Endothelial cell of umbilical vein (primary cell): Measurements from ENCODE around the gene DIAPH2. TPM values are rescaled to one million over a fixed set of nuclear protein-coding genes. Genes with fewer than 3 reads are reported as not detected.

ENCODE experiments used
- BruUV-seq: library from RNA; stranded (reverse); fragments of 400-500 nt; replicated peaks from 2 replicates; lab custom pipeline; 2021; lab: Mats Ljungman, UMichigan
- CTCF ChIA-PET: fragments of 300-600, 350-600 bp; sonication (Branson Sonifier 250); formaldehyde crosslinking; loops from one replicate; lab custom pipeline; 2021; ENCODE audit warnings: antibody characterized with exemption, inconsistent platforms; lab: Charles Lee
- POLR2A ChIA-PET: fragments of 300-600, 350-600 bp; sonication (Branson Sonifier 250); formaldehyde crosslinking; loops from one replicate; lab custom pipeline; 2021; ENCODE audit warnings: antibody characterized with exemption, inconsistent platforms; lab: Charles Lee
- DNase-seq: peaks from one replicate; pipeline ENCODE4 v3.0.0-alpha.2; 2011; ENCODE audit warnings: low read depth, low spot score
- FAIRE-seq: peaks from 2 replicates; lab custom pipeline; 2011; peaks lifted over from hg19 to GRCh38; lab: Jason Lieb, UNC
- H2AFZ ChIP-seq: 2 replicates; pipeline ENCODE4 v1.6.0; 2012; ENCODE audit warnings: low read depth, low read length, control low read depth, inconsistent platforms
- H3K27ac ChIP-seq: 2 replicates; pipeline ENCODE4 v1.5.1; 2011; ENCODE audit warnings: low read depth, mild to moderate bottlenecking, control low read depth, low read length, moderate library complexity; ENCODE audit not compliant: insufficient read depth
- H3K27me3 ChIP-seq, 2 experiments: 2 replicates each; pipeline versions ENCODE4 v1.6.0 to v1.6.1; 2011; ENCODE audit warnings: low read length in 2 of 2, mixed read lengths in 1 of 2; ENCODE audit not compliant: control insufficient read depth in 2 of 2, insufficient read depth in 2 of 2
- H3K36me3 ChIP-seq, 2 experiments: 2 replicates in 1 of 2; 3 replicates in 1 of 2; pipeline ENCODE4 v1.5.1; 2011; ENCODE audit warnings: low read length in 2 of 2, mild to moderate bottlenecking in 1 of 2, moderate library complexity in 1 of 2; ENCODE audit not compliant: control insufficient read depth in 2 of 2, insufficient read depth in 2 of 2; ENCODE audit errors: extremely low read depth in 1 of 2
- H3K4me1 ChIP-seq: 3 replicates; pipeline ENCODE4 v1.5.1; 2011; ENCODE audit warnings: mild to moderate bottlenecking, low read length; ENCODE audit not compliant: control insufficient read depth, insufficient read depth; ENCODE audit errors: extremely low read depth
- H3K4me2 ChIP-seq: 2 replicates; pipeline ENCODE4 v1.6.1; 2011; ENCODE audit warnings: low read length, control low read depth, mixed read lengths; ENCODE audit not compliant: insufficient read depth
- H3K4me3 ChIP-seq, 3 experiments: fragments of 200-600 bp in 1 of 3; sonication (generic), shearing (Covaris generic) in 1 of 3; replicated peaks in 1 of 3; 2 replicates each; pipeline ENCODE4 v1.5.1; 2011 to 2016; ENCODE audit warnings: control low read depth in 3 of 3, low read length in 3 of 3, mild to moderate bottlenecking in 2 of 3, inconsistent platforms in 1 of 3, low read depth in 1 of 3, moderate library complexity in 1 of 3; ENCODE audit not compliant: insufficient read depth in 1 of 3
- H3K79me2 ChIP-seq: 2 replicates; pipeline ENCODE4 v1.6.0; 2012; ENCODE audit warnings: low read length, inconsistent platforms; ENCODE audit not compliant: control insufficient read depth, insufficient read depth
- H3K9ac ChIP-seq: replicated peaks from 2 replicates; pipeline ENCODE3; 2011; ENCODE audit warnings: low read length, control low read depth; ENCODE audit not compliant: insufficient read depth; ENCODE audit errors: extremely low read depth
- H3K9me1 ChIP-seq: replicated peaks from 3 replicates; pipeline ENCODE4 v1.6.0; 2011; ENCODE audit warnings: mild to moderate bottlenecking, low read length; ENCODE audit not compliant: control insufficient read depth, insufficient read depth; ENCODE audit errors: extremely low read depth
- H3K9me3 ChIP-seq: replicated peaks from 2 replicates; pipeline ENCODE4 v1.5.1; 2012; ENCODE audit warnings: low read length, inconsistent platforms; ENCODE audit not compliant: control insufficient read depth, insufficient read depth
- H4K20me1 ChIP-seq: replicated peaks from 2 replicates; pipeline ENCODE3; 2011; ENCODE audit warnings: mild to moderate bottlenecking, low read length; ENCODE audit not compliant: control insufficient read depth, insufficient read depth; ENCODE audit errors: extremely low read depth
- FOS ChIP-seq: IDR thresholded peaks from 2 replicates; pipeline ENCODE4 v1.6.1; 2011; ENCODE audit warnings: mild to moderate bottlenecking, low read length, moderate library complexity, borderline replicate concordance; ENCODE audit not compliant: insufficient read depth
- JUN ChIP-seq: IDR thresholded peaks from 2 replicates; pipeline ENCODE4 v1.6.1; 2011; ENCODE audit warnings: borderline replicate concordance, low read depth; ENCODE audit not compliant: insufficient read length, insufficient read depth
- MYC ChIP-seq: IDR thresholded peaks from one replicate; pipeline ENCODE4 v1.6.1; 2011; ENCODE audit warnings: mild to moderate bottlenecking, low read depth, low read length
- POLR2A ChIP-seq: IDR thresholded peaks from 2 replicates; pipeline ENCODE4 v1.6.1; 2012; ENCODE audit warnings: low read depth, mild to moderate bottlenecking, control low read depth, low read length
- POLR2AphosphoS5 ChIP-seq: IDR thresholded peaks from 2 replicates; pipeline ENCODE4 v1.6.1; 2012; ENCODE audit warnings: low read depth, mild to moderate bottlenecking, control low read depth, low read length, moderate library complexity; ENCODE audit not compliant: insufficient read depth
- dilution Hi-C: fragments of 300-500 bp; cut with MboI; formaldehyde crosslinking; loops from one replicate; pipeline ENCODE4 v1.15.0; 2019; ENCODE audit warnings: low sequenced_read_pairs; ENCODE audit not compliant: extremely low pct_ligation_motif_present
- intact Hi-C: fragments of 100-400 bp; cut with micrococcal nuclease; formaldehyde crosslinking; loops from one replicate; pipeline ENCODE4 v1.10.0; 2022
- polyA plus RNA-seq, 4 experiments: library from polyadenylated mRNA; depleted of rRNA in 3 of 4; stranded (reverse) in 3 of 4; unstranded in 1 of 4; fragments of >200 nt; gene quantifications; 2 replicates each; pipeline versions ENCODE4 v1.2.1 to v1.2.3, GENCODE V29; 2011 to 2012; ENCODE audit warnings: missing spikeins in 1 of 4
- total RNA-seq: library from RNA; stranded (reverse); gene quantifications from 2 replicates; pipeline ENCODE4 v1.2.3, GENCODE V29; 2021
- TF ChIP-seq, protein P1 (sequence below), 2 donors: IDR thresholded peaks; 1 replicate in 1 of 2; 2 replicates in 1 of 2; pipeline ENCODE4 v1.5.1; 2011; ENCODE audit warnings: low read length in 2 of 2, mild to moderate bottlenecking in 2 of 2, moderate library complexity in 2 of 2, control low read depth in 1 of 2, inconsistent platforms in 1 of 2, low read depth in 1 of 2; ENCODE audit not compliant: insufficient read depth in 1 of 2; ENCODE audit errors: extremely low read depth in 1 of 2
- TF ChIP-seq, protein P2 (sequence below): IDR thresholded peaks from 2 replicates; pipeline ENCODE4 v1.6.1; 2011; ENCODE audit not compliant: insufficient read depth, insufficient read length

Gene DIAPH2
- total and polyA plus RNA-seq, 2 donors (not counting 3 experiments of a cell fraction or from before 2014, with no cell fraction given) = 3.0 to 30.0 TPM

DNA sequence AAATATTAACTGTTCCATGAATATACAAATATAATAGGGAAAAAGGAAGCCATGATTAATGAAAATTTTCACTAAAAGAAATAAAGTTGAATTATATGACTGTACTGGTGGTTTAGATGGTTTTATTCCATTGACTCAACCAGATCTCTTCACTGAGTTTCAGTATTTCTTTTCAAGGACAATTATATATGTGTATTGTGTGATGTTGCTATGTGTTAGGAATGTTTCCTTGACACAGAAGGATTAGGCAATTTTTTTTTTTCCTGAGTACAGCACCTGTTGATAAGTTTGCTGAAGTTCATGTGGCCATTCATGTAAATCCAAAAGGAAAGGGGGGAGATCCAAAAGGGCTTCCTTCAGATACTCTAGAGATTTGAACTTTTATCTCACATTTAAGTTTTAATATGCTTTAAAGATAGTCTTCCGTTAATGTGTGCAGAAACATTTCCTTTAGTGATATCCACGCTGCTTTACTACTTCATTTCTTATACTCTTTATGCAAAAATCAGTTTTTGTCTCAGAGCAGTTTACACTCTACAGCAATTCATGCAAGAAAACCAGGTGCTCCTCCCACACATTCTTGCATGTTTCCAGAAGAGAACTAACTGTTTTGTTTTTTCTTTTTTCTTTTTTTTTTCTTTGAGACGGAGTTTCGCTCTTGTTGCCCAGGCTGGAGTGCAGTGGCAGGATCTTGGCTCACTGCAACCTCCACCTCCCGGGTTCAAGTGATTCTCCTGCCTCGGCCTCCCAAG lies 448.2 kb downstream of the DIAPH2 start:
- no TSS peak for BruUV-seq
- Histone ChIP-seq H3K79me2 (no peaks in the 10 kb centered on the region), H3K27ac (no peak overlapping the region), H3K4me2 (no peak overlapping the region), H4K20me1 (no peaks in the 10 kb centered on the region), H3K27me3 (no peaks in the 10 kb centered on the region), H3K9me1 (no peaks in the 10 kb centered on the region), H3K4me1 (no peaks in the 10 kb centered on the region), H2AFZ (no peak overlapping the region), H3K9me3 (no peaks in the 10 kb centered on the region), H3K9ac (no peak overlapping the region), H3K4me3 (no peak overlapping the region), H3K36me3 (no peaks in the 10 kb centered on the region)
- no peak for DNase-seq
- dilution Hi-C loops = no loop called here
- TF ChIP-seq, protein P1, sequence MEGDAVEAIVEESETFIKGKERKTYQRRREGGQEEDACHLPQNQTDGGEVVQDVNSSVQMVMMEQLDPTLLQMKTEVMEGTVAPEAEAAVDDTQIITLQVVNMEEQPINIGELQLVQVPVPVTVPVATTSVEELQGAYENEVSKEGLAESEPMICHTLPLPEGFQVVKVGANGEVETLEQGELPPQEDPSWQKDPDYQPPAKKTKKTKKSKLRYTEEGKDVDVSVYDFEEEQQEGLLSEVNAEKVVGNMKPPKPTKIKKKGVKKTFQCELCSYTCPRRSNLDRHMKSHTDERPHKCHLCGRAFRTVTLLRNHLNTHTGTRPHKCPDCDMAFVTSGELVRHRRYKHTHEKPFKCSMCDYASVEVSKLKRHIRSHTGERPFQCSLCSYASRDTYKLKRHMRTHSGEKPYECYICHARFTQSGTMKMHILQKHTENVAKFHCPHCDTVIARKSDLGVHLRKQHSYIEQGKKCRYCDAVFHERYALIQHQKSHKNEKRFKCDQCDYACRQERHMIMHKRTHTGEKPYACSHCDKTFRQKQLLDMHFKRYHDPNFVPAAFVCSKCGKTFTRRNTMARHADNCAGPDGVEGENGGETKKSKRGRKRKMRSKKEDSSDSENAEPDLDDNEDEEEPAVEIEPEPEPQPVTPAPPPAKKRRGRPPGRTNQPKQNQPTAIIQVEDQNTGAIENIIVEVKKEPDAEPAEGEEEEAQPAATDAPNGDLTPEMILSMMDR (IDR thresholded peaks at IDR 0.05; ENCODE audit: extremely low read depth in 1 of 2, insufficient read depth in 1 of 2, low read depth in 1 of 2, low read length in 2 of 2) = no peak
- TF ChIP-seq MYC (no peak), POLR2A (no peak), FOS (no peak), POLR2AphosphoS5 (no peak), JUN (no peak)
- TF ChIP-seq, protein P2, sequence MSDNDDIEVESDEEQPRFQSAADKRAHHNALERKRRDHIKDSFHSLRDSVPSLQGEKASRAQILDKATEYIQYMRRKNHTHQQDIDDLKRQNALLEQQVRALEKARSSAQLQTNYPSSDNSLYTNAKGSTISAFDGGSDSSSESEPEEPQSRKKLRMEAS = no peak
- intact Hi-C loops = no loop called here
- ChIA-PET POLR2A (no interaction called here), CTCF (no interaction called here)
- no peak for FAIRE-seq
